ENCODE measurements around the gene WIPI1.

- TF ChIP-seq CEBPB (IDR thresholded peaks at IDR 0.05) (no peak), REST (IDR thresholded peaks at IDR 0.05) (no peak), CTCF (IDR thresholded peaks at IDR 0.05) (no peak), POLR2A (IDR thresholded peaks at IDR 0.05; ENCODE audit: low read length) (no peak), SMC3 (IDR thresholded peaks at IDR 0.05) (no peak)
Observed at GRCh38 chr17:68428498-68429172, 28.7 kb downstream of the WIPI1 start.
